Right cardiac atrium (tissue), 5 donors: ENCODE data around the gene ARHGAP10. TPM values are rescaled to one million over a fixed set of nuclear protein-coding genes. Genes with fewer than 3 reads are reported as not detected.
"Not testable (repeated sequence)": the region's sequence is repeated elsewhere in the genome, so short reads cannot be mapped to it uniquely, and the experiment has no call there.

Source experiments
- ATAC-seq, 2 donors: fragments of 200-7000 bp; cut with Tn5 transposase; one replicate each; pipeline versions ENCODE4 v1.8.0 to v1.9.1; 2020; ENCODE audit warnings: moderate library complexity in 2 of 2, mild to moderate bottlenecking in 1 of 2
- DNase-seq, 3 donors: peaks; one replicate each; pipeline ENCODE4 v3.0.0-alpha.2; 2020
- H3K27ac ChIP-seq: one replicate; pipeline ENCODE4 v1.5.1; 2013; ENCODE audit warnings: mild to moderate bottlenecking, low read length, control low read depth, moderate library complexity
- H3K27me3 ChIP-seq: one replicate; pipeline ENCODE4 v1.6.1; 2013; ENCODE audit not compliant: control insufficient read depth, insufficient read depth
- H3K4me1 ChIP-seq: one replicate; pipeline ENCODE4 v1.6.1; 2013; ENCODE audit warnings: low read length; ENCODE audit not compliant: control insufficient read depth, insufficient read depth
- H3K4me3 ChIP-seq: one replicate; pipeline ENCODE4 v1.5.1; 2013; ENCODE audit warnings: low read length, control low read depth
- H3K9me3 ChIP-seq: one replicate; pipeline ENCODE4 v1.6.1; 2013; ENCODE audit warnings: low read length; ENCODE audit not compliant: control insufficient read depth
- WGBS: extraction: QIAGEN DNeasy Blood & Tissue Kit; methylation state at CpG from one replicate; pipeline ENCODE4 v1.1.7; 2013; 5-methylcytosine and 5-hydroxymethylcytosine counted together
- intact Hi-C, 4 donors: fragments of 100-400 bp; cut with DNase I; formaldehyde crosslinking; loops; one replicate each; pipeline versions ENCODE4 v1.11.0 to v1.14.0; 2022 to 2023
- polyA plus RNA-seq: library from polyadenylated mRNA; stranded (reverse); fragments of 200-250 nt; gene quantifications from one replicate; pipeline ENCODE4 v1.2.3, GENCODE V29; 2013
- total RNA-seq, 4 donors: library from RNA; stranded (reverse); fragmentation: NEBNext Ultra II Directional; extraction: Animal tissue kit (Norgen Biotek cat#: 25700); gene quantifications; one replicate each; pipeline ENCODE4 v1.2.1, GENCODE V29; 2021
- donor health status: healthy with polysubstance abuse.
- donor health status: DM: no; HTN: yes; CAD: no.
- donor health status: DM: no; HTN: no; CAD: no.
- donor health status: DM: no; HTN: yes; CAD: no; lungs with severe emphysema.
- donor health status: DM: yes; HTN: yes; CAD: no.

The ARHGAP10 gene
- total and polyA plus RNA-seq, 5 donors, result 36.7 to 54.1 (median 47.3) TPM

GRCh38 chr4:147987252-147987651 is 255.4 kb downstream of the ARHGAP10 start:
- no peak overlapping the region for H3K4me3 ChIP-seq
- H3K27me3 ChIP-seq, result no peaks in the 10 kb centered on the region
- DNase-seq (no peak), ATAC-seq (no peak)
- WGBS, result 85% methylated on average over 4 of the region's 4 CpGs
- no peak overlapping the region for H3K27ac ChIP-seq
- peaks cover 15% of the 10 kb centered on the region for H3K4me1 ChIP-seq
- no peaks in the 10 kb centered on the region for H3K9me3 ChIP-seq
- intact Hi-C loops, result no loop called here

DNA sequence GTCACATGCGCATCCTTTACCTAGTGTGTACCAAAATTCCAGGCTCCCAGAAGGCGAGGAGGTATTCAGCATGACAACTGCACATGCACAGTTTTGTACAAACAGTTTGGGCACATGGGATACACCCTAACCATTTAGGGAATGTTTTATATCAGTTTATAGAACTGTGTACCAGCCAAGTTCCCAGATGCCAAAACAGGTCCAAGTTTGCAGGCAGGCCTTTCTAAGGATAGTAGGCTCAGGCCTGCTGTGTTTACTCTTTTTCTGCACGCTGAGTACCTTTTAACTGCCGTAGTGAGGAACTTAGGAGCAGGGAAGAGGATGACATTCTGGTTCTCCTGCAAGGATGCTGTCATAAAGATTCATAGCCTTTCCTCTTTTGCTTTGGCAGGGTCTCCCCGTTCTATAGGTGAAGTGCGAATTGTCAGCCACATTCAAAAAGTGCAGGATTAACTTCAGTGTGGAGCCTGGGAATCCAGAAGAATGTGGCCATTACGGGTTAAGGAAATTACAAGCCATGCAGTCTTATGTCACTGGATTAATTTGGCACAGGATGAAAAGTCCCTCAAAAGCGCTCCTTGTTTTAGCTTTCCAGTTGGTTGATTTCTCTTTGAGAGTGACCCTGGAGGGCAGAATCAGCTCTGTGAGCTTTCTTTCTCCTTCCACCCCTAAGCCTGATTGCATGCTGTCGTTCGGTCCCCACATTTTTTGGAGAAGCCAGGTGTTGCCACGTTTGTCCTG is 259.8 kb downstream of the ARHGAP10 start:
- DNase-seq (no peak), ATAC-seq (peak; percentile 23 to 82)
- 69% methylated on average over 11 of the region's 11 CpGs for WGBS
- intact Hi-C loops, result no loop called here
- H3K4me3 ChIP-seq, result no peak overlapping the region
- peaks cover 6% of the 10 kb centered on the region for H3K4me1 ChIP-seq
- no peaks in the 10 kb centered on the region for H3K9me3 ChIP-seq
- H3K27me3 ChIP-seq, result no peaks in the 10 kb centered on the region
- peak overlapping the region; percentile 63 for H3K27ac ChIP-seq

DNA sequence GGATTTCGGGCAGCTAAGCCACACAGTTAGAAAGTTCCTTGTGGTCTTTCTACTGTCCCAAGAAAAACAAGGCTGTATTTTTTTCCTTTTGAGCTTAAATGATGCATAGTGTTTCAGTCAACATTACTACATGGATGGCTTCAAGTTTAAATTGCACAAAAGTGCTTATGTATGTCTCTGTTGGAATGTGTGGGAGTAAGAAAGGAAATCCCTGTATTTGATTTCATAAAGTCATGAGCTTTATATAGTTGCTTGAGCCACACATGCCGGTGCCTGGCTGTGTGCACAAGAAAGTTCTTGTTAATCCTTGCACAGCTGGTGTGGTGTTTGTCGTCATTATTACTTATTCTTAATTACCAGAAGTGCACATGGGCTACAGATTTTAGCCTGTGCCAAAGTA is 262.2 kb downstream of the ARHGAP10 start:
- WGBS, result 51% methylated on average over 3 of the region's 3 CpGs
- no peak overlapping the region for H3K27ac ChIP-seq
- ATAC-seq (no peak), DNase-seq (no peak)
- H3K4me3 ChIP-seq, result no peak overlapping the region
- H3K9me3 ChIP-seq, result no peaks in the 10 kb centered on the region
- H3K27me3 ChIP-seq, result no peaks in the 10 kb centered on the region
- intact Hi-C loops, result no loop called here
- H3K4me1 ChIP-seq, result peaks cover 6% of the 10 kb centered on the region

- Histone ChIP-seq H3K9me3 (no peaks in the 10 kb centered on the region), H3K27ac (no peak overlapping the region), H3K4me1 (peaks cover 6% of the 10 kb centered on the region), H3K4me3 (no peak overlapping the region), H3K27me3 (no peaks in the 10 kb centered on the region)
- DNase-seq (no peak), ATAC-seq (no peak)
- 81% methylated on average over 10 of the region's 10 CpGs for WGBS
- intact Hi-C loops, result loop anchor here in 1 of 4 donors (5.0 kb wide), 1 partner anchor 53 kb away; no protein-coding TSS in a partner anchor
Observed at GRCh38 chr4:147994491-147995385, 262.9 kb downstream of the ARHGAP10 start.

DNA sequence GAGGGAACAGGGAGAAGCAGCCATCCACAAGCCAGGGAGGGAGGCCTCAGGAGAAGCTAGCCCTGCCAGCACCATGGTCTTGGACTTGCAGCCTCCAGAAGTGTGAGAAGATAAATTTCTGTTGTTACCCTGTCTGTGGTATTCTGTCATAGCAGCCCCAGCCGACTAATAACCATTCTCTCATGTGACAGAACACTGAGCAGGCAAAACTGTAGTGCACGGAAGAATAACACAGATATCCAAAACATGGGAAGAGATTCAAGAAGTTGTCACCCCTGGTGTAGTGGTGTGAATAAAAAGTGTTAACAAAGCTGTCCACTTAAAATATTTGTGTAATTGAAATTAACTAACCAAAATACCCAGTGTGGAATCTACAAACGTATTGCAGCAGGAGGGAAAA is 265.0 kb downstream of the ARHGAP10 start:
- no peaks in the 10 kb centered on the region for H3K27me3 ChIP-seq

DNA sequence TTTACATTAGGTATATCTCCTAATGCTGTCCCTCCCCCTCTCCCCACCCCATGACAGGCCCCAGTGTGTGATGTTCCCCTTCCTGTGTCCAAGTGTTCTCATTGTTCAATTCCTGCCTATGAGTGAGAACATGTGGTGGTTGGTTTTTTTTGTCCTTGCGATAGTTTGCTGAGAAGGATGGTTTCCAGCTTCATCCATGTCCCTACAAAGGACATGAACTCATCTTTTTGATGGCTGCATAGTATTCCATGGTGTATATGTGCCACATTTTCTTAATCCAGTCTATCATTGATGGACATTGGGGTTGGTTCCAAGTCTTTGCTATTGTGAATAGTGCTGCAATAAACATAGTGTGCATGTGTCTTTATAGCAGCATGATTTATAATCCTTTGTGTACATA is 268.1 kb downstream of the ARHGAP10 start:
- H3K4me1 ChIP-seq, H3K27me3 ChIP-seq, DNase-seq, H3K4me3 ChIP-seq, H3K27ac ChIP-seq, ATAC-seq, intact Hi-C loops, H3K9me3 ChIP-seq: not testable (repeated sequence)
- 100% methylated on average over 1 of the region's 1 CpG for WGBS

More for the DNA sequence above, 265.0 kb downstream of the ARHGAP10 start:
- Histone ChIP-seq H3K4me1 (peaks cover 5% of the 10 kb centered on the region), H3K27ac (peak overlapping the region; percentile 62), H3K9me3 (no peaks in the 10 kb centered on the region), H3K4me3 (no peak overlapping the region)
- intact Hi-C loops, result loop anchor here in 1 of 4 donors (5.0 kb wide), 1 partner anchor 50 kb away; no protein-coding TSS in a partner anchor
- WGBS, result 58% methylated on average over 3 of the region's 3 CpGs
- ATAC-seq (peak; percentile 66 to 82), DNase-seq (no peak)

- Histone ChIP-seq H3K4me1 (peaks cover 8% of the 10 kb centered on the region), H3K27ac (peak overlapping the region; percentile 43), H3K27me3 (no peaks in the 10 kb centered on the region), H3K9me3 (no peaks in the 10 kb centered on the region), H3K4me3 (no peak overlapping the region)
- DNase-seq (peak in 2 of 3 donors; percentile 53 to 63), ATAC-seq (peak in 1 of 2 donors; percentile 44)
- 45% methylated on average over 6 of the region's 6 CpGs for WGBS
- intact Hi-C loops, result no loop called here
Observed at GRCh38 chr4:148004228-148004857, 272.5 kb downstream of the ARHGAP10 start.

- H3K9me3 ChIP-seq, result no peaks in the 10 kb centered on the region
- 74% methylated on average over 11 of the region's 11 CpGs for WGBS
- intact Hi-C loops, result no loop called here
- ATAC-seq (peak; percentile 19 to 29), DNase-seq (peak in 1 of 3 donors; percentile 24)
- peaks cover 8% of the 10 kb centered on the region for H3K4me1 ChIP-seq
- no peaks in the 10 kb centered on the region for H3K27me3 ChIP-seq
- no peak overlapping the region for H3K4me3 ChIP-seq
- no peak overlapping the region for H3K27ac ChIP-seq
Observed at GRCh38 chr4:148006001-148006400, 274.1 kb downstream of the ARHGAP10 start.

DNA sequence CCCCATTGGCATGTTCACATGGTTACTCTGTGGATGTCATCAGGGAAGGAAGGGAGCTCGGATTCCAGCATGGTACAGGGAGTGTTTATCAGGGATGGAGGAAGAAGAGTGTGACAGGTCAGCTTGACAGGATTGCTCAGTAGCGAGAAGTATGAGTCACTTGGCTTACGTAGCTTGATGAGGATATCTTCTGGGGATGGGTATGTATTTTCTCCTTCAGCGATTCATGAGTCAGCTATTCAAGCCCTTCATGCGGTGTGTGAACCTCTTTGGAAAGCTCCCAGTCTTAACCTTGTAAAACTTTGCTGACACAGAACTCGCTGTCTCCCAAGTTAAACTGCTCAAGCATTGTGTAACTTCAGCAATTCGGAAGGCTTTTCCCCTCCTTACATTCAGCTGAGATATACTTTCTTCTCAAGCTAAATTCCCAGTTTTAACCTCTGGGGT is 275.4 kb downstream of the ARHGAP10 start:
- Histone ChIP-seq H3K4me3 (no peak overlapping the region), H3K27ac (peak overlapping the region; percentile 4), H3K27me3 (no peaks in the 10 kb centered on the region), H3K9me3 (no peaks in the 10 kb centered on the region), H3K4me1 (peaks cover 8% of the 10 kb centered on the region)
- no peak for DNase-seq
- peak; percentile 87 to 95 for ATAC-seq
- 53% methylated on average over 7 of the region's 7 CpGs for WGBS
- intact Hi-C loops, result no loop called here

GRCh38 chr4:148007792-148008191 is 275.9 kb downstream of the ARHGAP10 start:
- WGBS, result 53% methylated on average over 3 of the region's 3 CpGs
- no peaks in the 10 kb centered on the region for H3K9me3 ChIP-seq
- intact Hi-C loops, result no loop called here
- no peaks in the 10 kb centered on the region for H3K27me3 ChIP-seq
- H3K4me1 ChIP-seq, result peaks cover 8% of the 10 kb centered on the region
- DNase-seq (no peak), ATAC-seq (peak; percentile 28 to 57)
- H3K27ac ChIP-seq, result peak overlapping the region; percentile 4
- no peak overlapping the region for H3K4me3 ChIP-seq
